ENCODE measurements around the gene RELT. TPM values are rescaled to one million over a fixed set of nuclear protein-coding genes. Genes with fewer than 3 reads are reported as not detected.

The RELT gene
- total RNA-seq, 1 experiment from 2014 or later, result 10.2 TPM

GRCh38 chr11:73365352-73366264 lies 10.6 kb upstream of the RELT start:
- H3K4ac ChIP-seq (ENCODE audit: low read depth, low read length), result no peak overlapping the region
- WGBS (ENCODE audit: extremely low coverage, insufficient read length, low lambda C conversion rate), result no CpG with 5 or more reads among the region's 24 CpGs
- H3K9me3 ChIP-seq (ENCODE audit: control insufficient read depth, low read depth, low read length), result no peaks in the 10 kb centered on the region
- peaks cover 4 to 17% (median 4%) of the 10 kb centered on the region in 3 experiments; a peak in 4 of 7 replicates for H3K36me3 Mint-ChIP-seq (ENCODE audit: insufficient read depth in 1 of 3, low read depth in 3 of 3)
- peaks cover 2% of the 10 kb centered on the region for H3K23me2 ChIP-seq (ENCODE audit: insufficient read length, low read depth, low read length, poor library complexity, severe bottlenecking)
- no peak overlapping the region for H3K56ac ChIP-seq (ENCODE audit: insufficient read length, low read depth, low read length)
- H3K27me3 Mint-ChIP-seq (ENCODE audit: low read depth), result peaks cover 7% of the 10 kb centered on the region
- peaks cover 3 to 9% of the 10 kb centered on the region in 2 experiments; a peak in 3 of 4 replicates for H3K4me1 Mint-ChIP-seq
- H4K20me1 ChIP-seq (ENCODE audit: control insufficient read depth, insufficient read depth, insufficient read length), result no peaks in the 10 kb centered on the region
- H2BK12ac ChIP-seq (ENCODE audit: insufficient read length, low read depth, low read length), result no peak overlapping the region
- H3K18ac ChIP-seq (ENCODE audit: insufficient read length, low read depth, low read length), result no peak overlapping the region
- no peak overlapping the region for H3K4me2 ChIP-seq (ENCODE audit: insufficient read depth, insufficient read length, low read length)
- H3K9me3 Mint-ChIP-seq, result no peaks in the 10 kb centered on the region
- no peak overlapping the region for H2AFZ ChIP-seq (ENCODE audit: low read length)
- H3K27ac Mint-ChIP-seq, result no peak overlapping the region
- no peak overlapping the region for H3T11ph ChIP-seq (ENCODE audit: low read length)
- no peaks in the 10 kb centered on the region for H3K27me3 ChIP-seq (ENCODE audit: insufficient read depth, low read length)
- no peak overlapping the region for H2BK120ac ChIP-seq (ENCODE audit: low read depth, low read length, poor library complexity, severe bottlenecking)
- H4K5ac ChIP-seq (ENCODE audit: insufficient read length, low read depth, low read length), result no peak overlapping the region
- H3K79me2 ChIP-seq (ENCODE audit: insufficient read depth, low read length), result no peaks in the 10 kb centered on the region
- H2AK5ac ChIP-seq (ENCODE audit: insufficient read length, low read length), result no peak overlapping the region
- DNase-seq, result no peak
- H2BK5ac ChIP-seq (ENCODE audit: insufficient read length, low read length), result no peak overlapping the region
- H4K8ac ChIP-seq (replicated peaks; ENCODE audit: insufficient read length, low read depth, low read length), result no peak overlapping the region
- no peak for TF ChIP-seq CTCF (conservative IDR thresholded peaks at IDR 0.05)
- no peaks in the 10 kb centered on the region for H3K79me1 ChIP-seq (ENCODE audit: insufficient read depth, low read depth, low read length, poor library complexity, severe bottlenecking)
- no peak overlapping the region for H3K14ac ChIP-seq (ENCODE audit: insufficient read depth, low read length)
- no peak overlapping the region for H4K91ac ChIP-seq (ENCODE audit: insufficient read length, low read depth, low read length)
- no peak overlapping the region for H2BK20ac ChIP-seq (ENCODE audit: low read depth, low read length, poor library complexity, severe bottlenecking)
- H3K23ac ChIP-seq (ENCODE audit: insufficient read length, low read depth, low read length), result no peak overlapping the region
- no peak overlapping the region for H3K4me3 Mint-ChIP-seq
- H3K9ac ChIP-seq (ENCODE audit: extremely low read depth, insufficient read length, low read length), result no peak overlapping the region
- H2BK15ac ChIP-seq (ENCODE audit: low read depth, low read length), result no peak overlapping the region
- H3K4me1 ChIP-seq (ENCODE audit: insufficient read depth, low read length), result no peaks in the 10 kb centered on the region
- no peak overlapping the region for H3K27ac ChIP-seq (ENCODE audit: insufficient read length, low read depth, low read length)

All from H9 (cell line).